Right ventricle myocardium superior (tissue), 1 donor: ENCODE measurements around the gene MTF1. TPM values are rescaled to one million over a fixed set of nuclear protein-coding genes. Genes with fewer than 3 reads are reported as not detected.
"Not testable (repeated sequence)": the region's sequence is repeated elsewhere in the genome, so short reads cannot be mapped to it uniquely, and the experiment has no call there.

Source experiments
- ATAC-seq: fragments of 200-7000 bp; cut with Tn5 transposase; one replicate; pipeline ENCODE4 v1.9.1; 2020; ENCODE audit warnings: mild to moderate bottlenecking; ENCODE audit not compliant: poor library complexity
- DNase-seq: peaks from one replicate; pipeline ENCODE4 v3.0.0-alpha.2; 2020
- intact Hi-C: fragments of 100-400 bp; cut with DNase I; formaldehyde crosslinking; loops from one replicate; pipeline ENCODE4 v1.11.2; 2022
- long read RNA-seq: library from polyadenylated mRNA; unstranded; transcript quantifications from one replicate; pipeline ENCODE4 v2.0.0, GENCODE V29; 2021
- total RNA-seq: library from RNA; stranded (reverse); fragmentation: NEBNext Ultra II Directional; extraction: Animal tissue kit (Norgen Biotek cat#: 25700); gene quantifications from one replicate; pipeline ENCODE4 v1.2.1, GENCODE V29; 2021
- donor health status: DM: no; HTN: yes; CAD: no; lungs with severe emphysema.

MTF1 gene
- total RNA-seq, result 12.5 TPM
- long read RNA-seq, full-length matches to known transcripts, result 2 of 9 reads
- long read RNA-seq, partial matches to known transcripts, result 3 of 9 reads
- long read RNA-seq, other reads (novel, unspliced or antisense), result 4 of 9 reads

- intact Hi-C loops, result loop anchor here (2.0 to 10.0 kb wide), 2 partner anchors 51 to 165 kb away; partner anchors contain the start of genes CDCA8 and YRDC
- peak; percentile 98 for DNase-seq
- peak; percentile 99 for ATAC-seq
Measured at GRCh38 chr1:37859507-37860345, at the start of gene MTF1. Gene MTF1, minus strand, starts transcription at chr1:37859592. Its CDS starts 1,934 bp downstream, at chr1:37857658.

- DNase-seq, intact Hi-C loops, ATAC-seq: not testable (repeated sequence)
Measured at GRCh38 chr1:37908531-37908930, 49.1 kb upstream of the MTF1 start.

GRCh38 chr1:37907416-37908125 is 48.2 kb upstream of the MTF1 start:
- ATAC-seq, DNase-seq, intact Hi-C loops: not testable (repeated sequence)

GRCh38 chr1:37906591-37906990 is 47.2 kb upstream of the MTF1 start:
- ATAC-seq, DNase-seq, intact Hi-C loops: not testable (repeated sequence)

- intact Hi-C loops, result no loop called here
- no peak for DNase-seq
- ATAC-seq, result no peak
Measured at GRCh38 chr1:37905727-37906126, 46.3 kb upstream of the MTF1 start.

GRCh38 chr1:37903921-37904320 is 44.5 kb upstream of the MTF1 start:
- DNase-seq, ATAC-seq, intact Hi-C loops: not testable (repeated sequence)

GRCh38 chr1:37902983-37903382 is 43.6 kb upstream of the MTF1 start:
- intact Hi-C loops, result no loop called here
- no peak for ATAC-seq
- no peak for DNase-seq

- ATAC-seq (no peak), DNase-seq (no peak)
- intact Hi-C loops, result no loop called here
Measured at GRCh38 chr1:37901893-37902225, 42.5 kb upstream of the MTF1 start.

GRCh38 chr1:37901191-37901892 is 42.0 kb upstream of the MTF1 start:
- intact Hi-C loops, result no loop called here
- DNase-seq (no peak), ATAC-seq (no peak)

GRCh38 chr1:37897563-37897962 is 38.2 kb upstream of the MTF1 start:
- intact Hi-C loops, ATAC-seq, DNase-seq: not testable (repeated sequence)

GRCh38 chr1:37893673-37894072 is 34.3 kb upstream of the MTF1 start:
- intact Hi-C loops, result loop anchor here (5.0 kb wide), 1 partner anchor 84 kb away; no protein-coding TSS in a partner anchor
- ATAC-seq, result no peak

GRCh38 chr1:37892151-37893047 is 33.0 kb upstream of the MTF1 start:
- intact Hi-C loops, result loop anchor here (5.0 kb wide), 1 partner anchor 85 kb away; no protein-coding TSS in a partner anchor

More at GRCh38 chr1:37893673-37894072, 34.3 kb upstream of the MTF1 start:
- DNase-seq, result no peak

GRCh38 chr1:37890378-37891014 is 31.1 kb upstream of the MTF1 start:
- intact Hi-C loops, result loop anchor here (5.0 kb wide), 1 partner anchor 87 kb away; no protein-coding TSS in a partner anchor
- peak; percentile 58 for ATAC-seq
- DNase-seq, result no peak

More at GRCh38 chr1:37892151-37893047, 33.0 kb upstream of the MTF1 start:
- no peak for ATAC-seq
- DNase-seq, result no peak

GRCh38 chr1:37888022-37888700 is 28.8 kb upstream of the MTF1 start:
- ATAC-seq (no peak), DNase-seq (no peak)
- intact Hi-C loops, result no loop called here

- DNase-seq (no peak), ATAC-seq (no peak)
- intact Hi-C loops, result no loop called here
Measured at GRCh38 chr1:37884145-37884544, 24.8 kb upstream of the MTF1 start.

GRCh38 chr1:37883671-37884070 is 24.3 kb upstream of the MTF1 start:
- ATAC-seq (no peak), DNase-seq (no peak)
- intact Hi-C loops, result no loop called here

- no peak for DNase-seq
- intact Hi-C loops, result no loop called here
- no peak for ATAC-seq
Measured at GRCh38 chr1:37879865-37880264, 20.5 kb upstream of the MTF1 start.
